Hepatocyte (in vitro differentiated cells): ENCODE data around the gene INPP4B. TPM values are rescaled to one million over a fixed set of nuclear protein-coding genes. Genes with fewer than 3 reads are reported as not detected.

Experiments used
- DNase-seq: peaks from one replicate; pipeline ENCODE4 v3.0.0-alpha.2; 2016; ENCODE audit warnings: low spot score
- H2AFZ ChIP-seq: fragments of 200-600 bp; sonication (generic); 2 replicates; pipeline ENCODE4 v1.6.0; 2016; ENCODE audit warnings: antibody characterized with exemption, mild to moderate bottlenecking
- H3K27ac ChIP-seq: fragments of 200-600 bp; sonication (generic); 2 replicates; pipeline ENCODE4 v1.5.1; 2016; ENCODE audit warnings: mild to moderate bottlenecking
- H3K27me3 ChIP-seq: fragments of 200-600 bp; sonication (generic); 2 replicates; pipeline ENCODE4 v1.6.1; 2016
- H3K36me3 ChIP-seq: fragments of 200-600 bp; sonication (generic); replicated peaks from 2 replicates; pipeline ENCODE4 v1.5.1; 2016; ENCODE audit warnings: low read depth; ENCODE audit not compliant: insufficient read depth
- H3K4me1 ChIP-seq: fragments of 200-600 bp; sonication (generic); 2 replicates; pipeline ENCODE4 v1.5.1; 2016; ENCODE audit warnings: mild to moderate bottlenecking, moderate library complexity; ENCODE audit not compliant: insufficient read depth
- H3K4me2 ChIP-seq: fragments of 200-600 bp; sonication (generic); 2 replicates; pipeline ENCODE4 v1.6.0; 2016
- H3K4me3 ChIP-seq: fragments of 200-600 bp; sonication (generic); 2 replicates; pipeline ENCODE4 v1.5.1; 2016; ENCODE audit warnings: mild to moderate bottlenecking
- H3K79me2 ChIP-seq: fragments of 200-600 bp; sonication (generic); 2 replicates; pipeline ENCODE4 v1.6.0; 2017; ENCODE audit warnings: mild to moderate bottlenecking
- H3K9me2 ChIP-seq: fragments of 200-600 bp; sonication (generic); replicated peaks from 2 replicates; pipeline ENCODE4 v1.6.0; 2017; ENCODE audit warnings: mild to moderate bottlenecking; ENCODE audit not compliant: insufficient read depth
- H3K9me3 ChIP-seq: fragments of 200-600 bp; sonication (generic); 2 replicates; pipeline ENCODE4 v1.5.1; 2016; ENCODE audit warnings: low read depth, mild to moderate bottlenecking
- H4K20me1 ChIP-seq: fragments of 200-600 bp; sonication (generic); 2 replicates; pipeline ENCODE4 v1.6.0; 2016; ENCODE audit warnings: mild to moderate bottlenecking; ENCODE audit not compliant: insufficient read depth, poor library complexity, severe bottlenecking
- EZH2 ChIP-seq: fragments of 200-600 bp; sonication (generic); IDR thresholded peaks from 2 replicates; pipeline ENCODE4 v1.6.1; 2016; ENCODE audit warnings: antibody characterized with exemption, mild to moderate bottlenecking, borderline replicate concordance
- EZH2phosphoT487 ChIP-seq: fragments of 200-600 bp; sonication (generic); IDR thresholded peaks from one replicate; pipeline ENCODE4 v1.6.1; 2018; ENCODE audit warnings: antibody characterized with exemption, mild to moderate bottlenecking, low read depth, moderate library complexity; ENCODE audit not compliant: unreplicated experiment, severe bottlenecking
- WGBS: methylation state at CpG from one replicate; pipeline ENCODE4 v1.1.6; 2016; ENCODE audit warnings: low lambda C conversion rate; ENCODE audit errors: missing lambda C conversion rate; 5-methylcytosine and 5-hydroxymethylcytosine counted together
- polyA plus RNA-seq: library from polyadenylated mRNA; unstranded; fragments of >200 nt; fragmentation: Nextera tagmentation; extraction: Ambion mirVana; gene quantifications from 2 replicates; pipeline ENCODE4 v1.2.1, GENCODE V29; 2016
- total RNA-seq: library from RNA; depleted of rRNA; stranded (reverse); fragments of >200 nt; gene quantifications from 2 replicates; pipeline ENCODE4 v1.2.3, GENCODE V29; 2014
- TF ChIP-seq, protein P1 (sequence below): fragments of 200-600 bp; sonication (generic); IDR thresholded peaks from 2 replicates; pipeline ENCODE4 v1.5.1; 2016; ENCODE audit warnings: antibody characterized with exemption, mild to moderate bottlenecking; ENCODE audit not compliant: poor library complexity

The INPP4B gene
- total and polyA plus RNA-seq, 2 experiments from 2014 or later: 4.2 to 7.1 TPM

DNA sequence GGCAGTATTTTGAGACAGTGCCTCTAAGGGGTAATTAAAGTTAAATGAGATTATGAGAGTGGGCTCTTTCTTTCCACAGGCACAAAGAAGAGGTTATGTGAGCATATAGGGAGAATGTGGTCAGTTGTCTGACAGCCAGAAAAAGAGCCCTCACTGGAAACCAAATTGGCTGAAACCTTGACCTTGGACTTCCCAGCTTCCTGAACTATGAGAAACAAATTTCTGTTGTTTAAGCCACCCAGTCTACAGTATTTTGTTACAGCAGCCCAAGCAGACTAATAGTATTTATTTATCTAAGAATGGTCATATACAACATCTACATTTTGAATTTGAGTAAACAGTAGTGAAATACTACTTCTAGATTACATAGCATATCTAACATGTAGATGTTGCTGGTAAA is 736.0 kb downstream of the INPP4B start:
- Histone ChIP-seq H3K9me2 (no peaks in the 10 kb centered on the region), H2AFZ (no peak overlapping the region), H3K36me3 (no peaks in the 10 kb centered on the region), H3K79me2 (no peaks in the 10 kb centered on the region), H3K9me3 (no peaks in the 10 kb centered on the region), H3K27me3 (no peaks in the 10 kb centered on the region), H3K4me3 (no peak overlapping the region), H3K4me2 (no peak overlapping the region), H4K20me1 (no peaks in the 10 kb centered on the region), H3K4me1 (no peaks in the 10 kb centered on the region), H3K27ac (no peak overlapping the region)
- TF ChIP-seq EZH2phosphoT487 (no peak), EZH2 (no peak)
- TF ChIP-seq, protein P1, sequence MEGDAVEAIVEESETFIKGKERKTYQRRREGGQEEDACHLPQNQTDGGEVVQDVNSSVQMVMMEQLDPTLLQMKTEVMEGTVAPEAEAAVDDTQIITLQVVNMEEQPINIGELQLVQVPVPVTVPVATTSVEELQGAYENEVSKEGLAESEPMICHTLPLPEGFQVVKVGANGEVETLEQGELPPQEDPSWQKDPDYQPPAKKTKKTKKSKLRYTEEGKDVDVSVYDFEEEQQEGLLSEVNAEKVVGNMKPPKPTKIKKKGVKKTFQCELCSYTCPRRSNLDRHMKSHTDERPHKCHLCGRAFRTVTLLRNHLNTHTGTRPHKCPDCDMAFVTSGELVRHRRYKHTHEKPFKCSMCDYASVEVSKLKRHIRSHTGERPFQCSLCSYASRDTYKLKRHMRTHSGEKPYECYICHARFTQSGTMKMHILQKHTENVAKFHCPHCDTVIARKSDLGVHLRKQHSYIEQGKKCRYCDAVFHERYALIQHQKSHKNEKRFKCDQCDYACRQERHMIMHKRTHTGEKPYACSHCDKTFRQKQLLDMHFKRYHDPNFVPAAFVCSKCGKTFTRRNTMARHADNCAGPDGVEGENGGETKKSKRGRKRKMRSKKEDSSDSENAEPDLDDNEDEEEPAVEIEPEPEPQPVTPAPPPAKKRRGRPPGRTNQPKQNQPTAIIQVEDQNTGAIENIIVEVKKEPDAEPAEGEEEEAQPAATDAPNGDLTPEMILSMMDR: no peak
- DNase-seq: no peak

DNA sequence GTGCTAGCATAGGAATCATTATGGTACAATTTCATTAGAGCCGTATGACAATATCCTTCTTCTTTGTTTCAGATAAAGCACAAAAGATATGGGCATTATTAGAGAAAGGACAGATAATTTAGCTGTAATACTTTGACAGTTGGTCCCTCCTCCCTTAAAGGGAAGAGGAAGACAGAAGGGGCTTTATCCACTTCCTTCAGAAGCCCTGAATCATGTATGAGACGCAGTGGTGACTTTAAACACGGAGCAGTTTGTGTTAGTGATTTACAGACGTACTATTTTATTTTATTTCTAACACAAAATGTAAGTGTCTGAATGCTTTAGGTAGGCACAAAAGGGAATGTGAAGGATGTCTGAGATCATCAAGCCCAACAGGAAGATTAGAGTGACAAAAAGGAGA is 742.1 kb downstream of the INPP4B start:
- H3K79me2 ChIP-seq: no peaks in the 10 kb centered on the region
- no peak overlapping the region for H3K4me2 ChIP-seq
- no peaks in the 10 kb centered on the region for H3K27me3 ChIP-seq
- TF ChIP-seq EZH2 (no peak), EZH2phosphoT487 (no peak)
- TF ChIP-seq, protein P1: no peak
- H4K20me1 ChIP-seq: no peaks in the 10 kb centered on the region
- H3K4me1 ChIP-seq: no peaks in the 10 kb centered on the region
- H3K9me3 ChIP-seq: no peaks in the 10 kb centered on the region
- H3K36me3 ChIP-seq: no peaks in the 10 kb centered on the region
- no peak overlapping the region for H3K27ac ChIP-seq
- 82% methylated on average over 4 of the region's 4 CpGs for WGBS
- no peaks in the 10 kb centered on the region for H3K9me2 ChIP-seq
- H2AFZ ChIP-seq: no peak overlapping the region
- no peak overlapping the region for H3K4me3 ChIP-seq
- no peak for DNase-seq

DNA sequence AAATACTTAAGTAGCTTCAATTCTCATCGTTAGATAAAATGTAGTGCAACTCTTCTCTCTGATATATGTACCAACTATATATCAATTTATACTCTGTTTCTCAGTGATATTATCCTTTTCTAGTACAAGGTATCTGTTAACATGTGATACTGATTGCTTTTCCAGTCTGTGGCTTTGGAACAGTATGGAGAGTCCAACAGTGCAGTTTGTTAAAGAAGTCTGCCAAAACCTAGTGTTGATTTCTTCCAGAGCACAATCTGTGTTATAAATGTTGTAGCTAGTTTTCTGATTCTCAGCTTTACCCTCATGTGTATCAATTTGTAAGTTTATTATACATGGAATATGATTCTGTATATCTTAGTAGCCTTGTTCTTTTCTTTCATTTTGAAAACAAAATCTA is 744.7 kb downstream of the INPP4B start:
- no peaks in the 10 kb centered on the region for H3K9me3 ChIP-seq
- no peaks in the 10 kb centered on the region for H4K20me1 ChIP-seq
- no peaks in the 10 kb centered on the region for H3K27me3 ChIP-seq
- no peaks in the 10 kb centered on the region for H3K4me1 ChIP-seq
- no peak overlapping the region for H2AFZ ChIP-seq
- no peaks in the 10 kb centered on the region for H3K9me2 ChIP-seq
- WGBS: 94% methylated on average over 1 of the region's 1 CpG
- no peaks in the 10 kb centered on the region for H3K79me2 ChIP-seq
- H3K27ac ChIP-seq: no peak overlapping the region
- DNase-seq: no peak
- H3K4me3 ChIP-seq: no peak overlapping the region
- no peak overlapping the region for H3K4me2 ChIP-seq
- no peaks in the 10 kb centered on the region for H3K36me3 ChIP-seq
- TF ChIP-seq, protein P1: no peak
- no peak for TF ChIP-seq EZH2phosphoT487
- no peak for TF ChIP-seq EZH2

DNA sequence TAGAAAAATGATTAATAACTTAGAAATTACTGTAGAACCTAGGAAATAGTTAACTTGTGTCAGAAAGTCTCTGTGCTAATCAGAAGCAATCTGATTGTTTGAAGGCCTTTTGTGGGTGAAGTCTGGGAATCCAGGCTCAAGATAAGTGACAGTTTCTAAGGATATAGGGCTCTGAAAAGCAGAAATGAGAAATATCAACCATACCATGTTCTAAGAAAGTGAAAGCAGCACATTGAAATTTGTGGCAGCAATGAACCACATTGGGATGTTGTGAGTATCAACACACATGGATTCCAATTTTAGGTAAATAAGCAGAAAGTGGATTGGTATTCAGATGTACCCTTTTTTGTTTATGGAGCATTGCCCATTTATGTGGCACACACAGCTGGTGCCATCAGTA is 745.2 kb downstream of the INPP4B start:
- no peaks in the 10 kb centered on the region for H4K20me1 ChIP-seq
- TF ChIP-seq EZH2phosphoT487: no peak
- TF ChIP-seq EZH2: no peak
- TF ChIP-seq, protein P1: no peak
- H3K27ac ChIP-seq: no peak overlapping the region
- H3K9me3 ChIP-seq: no peaks in the 10 kb centered on the region
- H3K4me2 ChIP-seq: no peak overlapping the region
- no peaks in the 10 kb centered on the region for H3K79me2 ChIP-seq
- DNase-seq: no peak
- H3K36me3 ChIP-seq: no peaks in the 10 kb centered on the region
- no peaks in the 10 kb centered on the region for H3K27me3 ChIP-seq
- no peaks in the 10 kb centered on the region for H3K9me2 ChIP-seq
- no peak overlapping the region for H3K4me3 ChIP-seq
- no peak overlapping the region for H2AFZ ChIP-seq
- H3K4me1 ChIP-seq: no peaks in the 10 kb centered on the region
